KG1 (cell line): Measurements from ENCODE around the gene FRY.

ENCODE experiments used
- DNase-seq: peaks from one replicate; lab custom pipeline; 2025; lab: John Stamatoyannopoulos, UW

Gene FRY

DNA sequence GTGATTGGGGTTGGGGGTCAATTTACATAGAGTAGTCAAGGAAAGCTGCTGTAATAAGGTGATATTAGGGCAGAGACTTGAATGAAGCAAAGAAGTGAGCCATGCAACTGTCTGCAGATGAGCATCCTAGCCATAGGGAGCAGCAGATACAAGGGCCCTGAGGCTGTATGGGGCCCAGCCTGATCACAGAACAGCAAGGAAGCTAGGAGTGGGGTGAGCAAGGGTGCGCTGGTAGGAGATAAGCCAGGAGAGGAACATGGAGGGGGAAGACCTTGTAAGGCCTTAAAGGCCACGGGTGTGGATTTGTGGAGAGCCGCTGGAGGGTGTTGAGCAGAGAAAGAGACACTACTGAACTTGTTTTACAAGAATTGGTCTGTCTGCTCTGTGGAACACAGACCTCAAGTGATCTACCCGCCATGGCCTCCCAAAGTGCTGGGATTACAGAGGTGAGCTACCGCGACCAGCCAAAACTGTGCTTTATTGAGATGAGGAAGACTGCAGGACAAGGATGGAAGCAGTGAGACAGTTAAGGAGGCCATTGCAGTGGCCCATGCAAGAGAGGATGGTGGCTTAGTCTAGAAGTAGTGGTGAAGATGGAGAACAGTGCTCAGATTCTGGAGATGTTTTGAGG, 190.6 kb downstream of the FRY start:
- DNase-seq = no peak

DNA sequence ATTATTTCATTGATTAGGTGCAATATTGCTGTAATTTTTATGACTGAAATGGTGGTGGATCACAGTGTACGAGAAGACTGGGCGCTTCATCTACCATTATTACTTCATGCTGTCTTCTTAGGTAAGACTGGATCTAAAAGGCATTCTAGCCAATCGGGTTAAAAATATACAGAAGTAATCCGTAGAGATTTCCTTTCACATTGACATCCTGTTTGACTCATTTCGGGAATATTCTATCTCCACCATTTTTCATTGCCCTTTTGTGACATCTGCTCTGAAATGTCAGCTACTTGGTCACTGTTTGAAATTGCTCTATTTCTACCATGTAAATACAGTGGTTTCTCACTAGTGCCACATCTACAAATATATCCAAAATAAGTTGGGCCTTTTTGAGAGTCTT, 193.3 kb downstream of the FRY start:
- DNase-seq = no peak

DNA sequence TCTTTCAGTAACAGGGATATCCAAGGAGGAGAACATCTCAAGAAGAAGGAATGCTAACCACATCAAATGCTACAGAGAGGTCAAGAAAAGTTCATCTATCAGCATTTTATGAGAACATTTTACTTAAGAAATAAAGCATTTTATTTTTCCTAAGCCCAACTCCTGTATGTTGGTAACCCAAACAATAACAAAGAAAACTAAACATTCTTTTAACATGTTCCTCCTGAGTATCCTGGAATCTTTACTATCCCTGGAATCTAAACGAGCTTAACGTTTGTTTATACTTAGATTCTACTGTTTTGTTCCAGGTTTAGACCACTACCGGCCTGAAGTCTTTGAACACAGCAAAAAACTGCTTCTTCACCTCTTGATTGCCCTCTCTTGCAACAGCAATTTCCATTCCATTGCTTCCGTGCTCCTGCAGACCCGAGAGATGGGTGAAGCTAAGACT, 193.9 kb downstream of the FRY start:
- DNase-seq = no peak

DNA sequence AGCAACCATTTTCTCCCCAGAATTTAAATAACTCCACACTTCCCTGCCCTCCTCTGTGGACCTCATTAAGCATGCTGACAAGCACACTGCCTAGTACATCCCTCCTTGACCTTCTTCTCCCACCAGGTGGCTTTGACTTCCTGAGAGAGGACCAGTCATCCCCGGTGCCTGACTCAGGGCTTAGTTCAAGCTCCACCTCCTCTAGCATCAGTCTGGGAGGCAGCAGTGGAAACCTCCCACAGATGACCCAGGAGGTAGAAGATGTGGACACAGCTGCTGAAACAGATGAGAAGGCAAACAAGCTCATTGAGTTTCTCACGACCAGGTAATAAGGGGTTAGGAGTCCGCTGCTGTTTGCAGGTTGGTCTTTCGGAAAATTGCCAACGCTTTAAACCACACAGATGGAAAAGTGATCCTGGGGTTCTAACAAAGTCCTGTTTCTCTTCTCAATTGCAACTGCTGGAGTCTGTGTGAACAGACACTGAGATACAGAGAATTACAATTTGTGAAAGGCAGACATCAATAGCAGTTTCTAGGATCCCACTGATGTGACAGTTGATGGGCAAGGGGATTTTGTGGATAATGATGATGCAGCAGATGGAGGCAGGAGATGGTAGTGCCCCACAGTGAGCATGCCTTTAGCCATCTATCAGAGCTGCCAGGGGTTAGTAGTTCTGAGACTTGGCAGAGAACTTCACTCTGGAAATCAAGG, 196.9 kb downstream of the FRY start:
- no peak for DNase-seq

DNA sequence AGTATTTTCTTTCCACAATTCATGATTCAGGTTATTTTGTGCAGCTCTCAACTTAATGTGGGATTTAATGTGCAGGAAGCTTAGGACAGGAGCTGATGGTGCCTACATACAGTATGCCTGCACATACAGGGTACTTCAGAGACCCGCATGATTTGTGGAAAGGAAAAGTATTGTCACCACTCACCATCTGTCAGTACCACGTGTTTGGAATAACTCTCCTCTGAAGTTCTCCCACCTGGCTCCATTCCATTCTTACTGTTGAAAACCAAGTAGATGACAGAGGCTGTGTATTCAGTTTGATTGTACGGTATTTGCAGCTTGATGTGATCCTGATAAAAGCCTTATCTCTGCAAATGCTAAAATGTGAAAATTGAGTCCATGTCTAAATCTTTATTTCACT, 197.9 kb downstream of the FRY start:
- DNase-seq = no peak

DNA sequence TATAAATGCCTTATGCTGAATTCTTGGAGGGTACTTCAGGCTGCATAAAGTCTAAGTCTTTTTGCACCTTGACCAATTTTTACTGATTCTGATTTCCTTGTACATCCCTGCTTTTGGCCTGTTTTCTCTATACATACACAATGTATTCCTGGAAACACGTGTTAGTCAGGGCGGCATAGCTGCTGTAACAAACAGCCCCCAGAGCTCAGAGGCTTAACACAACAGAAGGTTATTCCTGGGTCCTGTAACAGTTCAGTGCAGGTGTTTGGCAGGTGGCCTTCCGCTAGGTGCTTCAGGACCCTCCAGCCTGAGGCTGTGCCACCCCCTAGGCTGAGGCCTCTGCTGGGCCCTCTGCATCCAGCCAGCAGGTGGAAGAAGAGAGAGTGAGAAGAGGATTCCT, 200.7 kb downstream of the FRY start:
- DNase-seq = no peak

DNA sequence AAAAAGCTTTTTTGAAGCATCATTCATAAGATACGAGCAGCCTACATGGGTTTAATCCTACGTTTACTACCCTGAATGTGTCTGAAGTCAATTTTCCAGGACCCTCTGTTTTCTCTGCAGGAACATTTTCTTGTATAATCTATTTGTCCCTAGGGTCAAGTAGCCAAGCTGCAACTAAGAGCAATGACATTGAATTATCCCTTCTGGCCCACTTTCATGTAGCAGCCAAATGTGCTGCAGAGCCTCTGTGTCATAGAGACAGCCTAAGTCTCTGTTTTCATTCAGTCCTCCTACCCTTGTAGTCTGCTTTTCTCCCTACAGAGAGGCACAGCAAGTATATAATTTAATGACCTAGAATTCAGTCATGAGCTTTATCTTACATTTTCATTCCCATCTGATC, 201.5 kb downstream of the FRY start:
- DNase-seq = no peak

DNA sequence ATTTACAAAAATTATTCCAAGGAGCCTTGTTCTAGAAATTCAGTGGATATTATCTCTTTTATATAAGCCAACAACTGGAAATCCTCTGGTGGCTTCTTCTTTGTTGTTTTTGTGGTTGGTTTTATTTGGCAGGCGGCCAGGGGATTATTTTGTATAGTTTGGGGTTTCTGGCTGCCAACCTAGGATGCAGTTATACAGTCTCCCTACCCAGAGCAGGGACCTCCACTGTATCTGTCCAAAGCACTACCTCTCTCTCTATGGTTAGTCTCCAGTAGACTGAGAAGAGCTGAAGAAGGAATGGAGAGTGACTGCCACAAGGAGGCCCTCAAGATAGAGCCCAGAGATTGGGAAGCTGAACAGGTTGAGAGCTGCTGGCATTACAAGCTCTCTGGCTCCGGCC, 203.3 kb downstream of the FRY start:
- no peak for DNase-seq

DNA sequence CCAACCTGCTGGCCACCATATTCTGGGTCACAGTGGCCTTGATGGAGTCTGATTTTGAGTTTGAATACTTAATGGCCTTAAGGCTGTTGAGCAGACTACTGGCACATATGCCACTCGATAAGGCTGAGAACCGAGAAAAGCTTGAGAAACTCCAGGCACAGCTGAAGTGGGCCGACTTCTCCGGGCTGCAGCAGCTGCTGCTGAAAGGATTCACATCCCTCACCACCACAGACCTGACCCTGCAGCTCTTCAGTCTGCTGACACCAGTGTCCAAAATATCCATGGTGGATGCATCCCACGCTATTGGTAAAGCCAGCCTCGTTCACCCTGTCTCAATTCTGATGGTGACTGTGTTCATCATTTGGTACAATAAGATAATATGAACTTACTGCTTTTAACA, 206.1 kb downstream of the FRY start:
- no peak for DNase-seq

DNA sequence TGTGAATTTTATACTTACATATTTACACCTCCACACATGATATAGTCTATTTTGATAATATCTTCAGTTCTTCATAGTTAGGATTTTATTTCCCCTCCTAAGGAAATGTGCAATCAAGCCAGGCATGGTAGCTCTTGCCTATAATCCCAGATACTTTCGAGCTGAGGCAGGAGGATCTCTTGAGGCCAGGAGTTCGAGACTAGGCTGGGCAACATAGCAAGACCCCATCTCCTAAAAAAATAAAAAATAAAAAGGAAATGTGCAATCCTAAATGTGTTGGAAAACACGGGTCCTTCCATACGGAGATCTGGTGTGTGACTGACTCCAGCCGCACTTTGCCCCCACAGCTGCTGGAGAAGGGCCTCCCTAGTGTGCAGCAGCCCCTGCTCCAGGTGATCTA, 212.1 kb downstream of the FRY start:
- DNase-seq = no peak

DNA sequence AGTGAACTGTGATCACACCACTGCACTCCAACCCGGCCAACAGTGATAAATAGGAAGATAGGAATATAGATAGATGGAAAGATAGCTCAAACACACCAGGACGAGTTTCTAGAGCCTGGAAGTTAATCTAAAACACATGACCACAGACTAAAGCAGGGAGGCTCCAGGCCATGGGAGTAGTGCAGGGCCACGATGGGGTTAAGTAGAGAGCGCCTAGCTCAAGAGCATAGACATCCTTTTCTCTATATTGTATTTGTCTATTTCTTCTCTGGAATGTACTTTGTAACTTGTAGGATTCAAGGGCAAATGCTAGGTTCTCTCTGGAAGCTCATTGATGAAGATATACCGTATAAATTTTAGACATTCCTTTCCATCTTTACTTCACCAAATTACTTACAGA, 214.0 kb downstream of the FRY start:
- DNase-seq = no peak

DNA sequence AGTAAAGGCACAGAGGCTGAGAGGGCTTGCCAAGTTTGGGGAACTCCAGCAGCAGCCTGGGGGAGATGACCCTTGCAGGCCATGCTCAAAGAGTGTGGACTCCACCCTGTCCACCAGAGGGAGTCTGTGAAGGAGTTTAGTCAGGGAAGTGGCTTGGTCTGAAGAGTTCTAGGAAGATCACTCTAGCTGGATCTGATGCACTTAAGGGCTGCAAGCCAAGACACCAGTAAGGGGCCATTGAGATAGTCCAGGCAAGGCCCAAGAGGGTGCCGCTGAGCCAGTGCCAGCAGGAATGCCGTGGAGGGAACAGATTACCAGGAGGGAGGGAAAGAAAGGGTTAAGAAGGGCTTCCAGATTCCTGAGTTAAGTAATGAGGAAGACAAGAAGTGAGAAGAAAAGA, 214.9 kb downstream of the FRY start:
- peak; percentile 30 for DNase-seq

DNA sequence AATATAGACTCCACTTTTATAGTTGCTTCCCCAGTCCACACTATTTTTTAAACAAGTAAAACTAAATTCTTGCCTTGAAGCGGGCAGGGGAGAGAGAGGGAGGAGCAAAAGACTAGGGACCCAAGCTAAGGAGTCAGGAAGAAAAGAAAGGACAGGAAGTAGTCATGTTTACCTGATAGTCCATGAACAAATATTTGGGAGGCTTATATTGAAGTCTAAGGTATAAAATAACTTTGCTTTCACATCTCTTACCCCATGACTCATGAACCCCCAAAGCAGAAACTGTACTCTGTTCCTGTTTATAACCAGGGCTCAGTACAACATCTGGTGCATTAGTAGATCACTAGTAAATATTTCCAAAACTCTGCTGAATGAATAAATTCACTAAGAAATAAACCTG, 216.3 kb downstream of the FRY start:
- DNase-seq = no peak

DNA sequence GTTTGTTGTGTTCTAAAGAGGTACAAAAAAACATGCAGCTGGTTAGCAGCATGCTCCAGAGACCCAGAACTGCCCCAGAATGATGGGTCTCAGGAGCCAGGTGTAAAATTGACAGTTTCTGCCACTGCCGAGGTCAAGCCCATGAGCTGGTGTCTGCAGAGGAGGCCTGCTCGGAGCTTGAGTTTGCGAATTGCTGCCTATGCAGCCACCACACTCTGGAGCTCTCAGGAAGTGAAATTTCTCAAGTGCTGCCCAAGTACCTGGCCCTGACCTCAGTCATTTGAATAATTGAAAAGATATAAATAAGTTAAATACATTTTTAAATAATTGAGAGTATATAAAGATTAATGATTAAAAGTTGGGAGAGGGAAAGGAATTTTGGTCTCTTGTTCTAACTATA, 217.2 kb downstream of the FRY start:
- no peak for DNase-seq

DNA sequence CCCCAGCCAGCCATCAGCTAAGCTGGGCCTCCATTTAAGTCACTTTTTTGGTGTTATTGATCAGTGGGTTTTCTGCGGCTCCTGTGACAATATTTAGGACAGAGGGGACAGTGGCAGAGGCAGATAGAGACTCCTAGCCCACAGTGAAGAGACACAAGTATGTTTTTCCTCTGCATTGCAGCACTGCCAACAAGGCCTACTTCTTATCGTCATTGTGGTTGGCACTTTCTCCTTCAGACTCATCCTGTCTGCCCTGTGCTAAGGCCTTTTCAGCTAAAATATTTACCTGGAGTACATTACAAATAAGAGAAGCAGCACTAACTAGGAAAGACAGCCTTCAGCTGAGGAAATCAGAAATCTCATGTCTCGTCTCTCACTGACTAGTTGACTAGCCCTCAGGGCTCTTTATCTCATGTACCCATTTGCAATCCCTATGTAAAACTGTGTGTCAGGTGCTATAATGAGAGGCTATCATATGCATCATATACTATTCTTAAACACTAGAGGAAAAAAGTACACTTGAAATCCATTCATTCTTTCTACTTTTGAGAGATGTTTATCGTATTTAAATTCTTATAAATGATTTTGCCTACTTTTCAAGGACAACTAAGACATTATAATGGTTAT, 221.4 kb downstream of the FRY start:
- no peak for DNase-seq

DNA sequence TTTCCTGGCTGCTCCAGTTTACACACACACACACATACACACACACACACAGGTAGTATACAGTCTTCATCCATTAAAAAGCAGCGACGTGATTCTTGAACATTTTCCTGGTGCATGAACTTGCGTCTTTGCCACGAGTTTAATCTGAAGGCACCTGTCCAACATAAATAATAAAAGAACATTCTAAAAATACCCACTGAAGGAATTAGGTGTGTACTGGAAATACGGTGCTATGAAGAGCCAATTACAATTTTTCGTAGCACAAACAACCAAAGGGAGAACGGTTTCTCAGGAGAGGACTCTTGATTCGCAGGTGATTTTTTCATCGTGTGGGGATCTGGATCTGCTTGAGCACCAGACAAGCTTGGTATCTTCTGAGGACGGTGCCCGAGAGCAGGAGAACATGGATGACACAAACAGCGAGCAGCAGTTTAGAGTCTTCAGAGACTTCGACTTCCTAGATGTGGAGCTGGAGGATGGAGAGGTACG, 222.4 kb downstream of the FRY start:
- no peak for DNase-seq

DNA sequence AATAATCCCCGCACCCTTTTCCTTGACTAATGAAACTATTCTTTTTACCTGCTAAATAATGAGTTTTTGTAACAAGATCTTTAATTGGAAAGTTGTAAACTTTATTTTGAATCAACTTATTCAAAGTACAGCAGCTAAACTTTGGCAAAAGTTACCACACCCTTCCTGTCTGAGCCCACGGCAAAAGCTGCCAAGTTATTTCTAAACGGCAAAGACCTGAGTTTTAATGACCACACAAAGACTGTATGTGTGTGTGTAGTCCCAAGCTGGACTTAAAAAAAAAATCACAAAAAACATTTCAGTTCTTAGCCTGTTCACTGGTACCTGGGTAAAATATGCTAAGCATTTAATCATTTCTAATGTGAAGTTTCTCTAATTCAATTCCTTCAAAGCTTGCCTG, 222.8 kb downstream of the FRY start:
- DNase-seq = no peak

DNA sequence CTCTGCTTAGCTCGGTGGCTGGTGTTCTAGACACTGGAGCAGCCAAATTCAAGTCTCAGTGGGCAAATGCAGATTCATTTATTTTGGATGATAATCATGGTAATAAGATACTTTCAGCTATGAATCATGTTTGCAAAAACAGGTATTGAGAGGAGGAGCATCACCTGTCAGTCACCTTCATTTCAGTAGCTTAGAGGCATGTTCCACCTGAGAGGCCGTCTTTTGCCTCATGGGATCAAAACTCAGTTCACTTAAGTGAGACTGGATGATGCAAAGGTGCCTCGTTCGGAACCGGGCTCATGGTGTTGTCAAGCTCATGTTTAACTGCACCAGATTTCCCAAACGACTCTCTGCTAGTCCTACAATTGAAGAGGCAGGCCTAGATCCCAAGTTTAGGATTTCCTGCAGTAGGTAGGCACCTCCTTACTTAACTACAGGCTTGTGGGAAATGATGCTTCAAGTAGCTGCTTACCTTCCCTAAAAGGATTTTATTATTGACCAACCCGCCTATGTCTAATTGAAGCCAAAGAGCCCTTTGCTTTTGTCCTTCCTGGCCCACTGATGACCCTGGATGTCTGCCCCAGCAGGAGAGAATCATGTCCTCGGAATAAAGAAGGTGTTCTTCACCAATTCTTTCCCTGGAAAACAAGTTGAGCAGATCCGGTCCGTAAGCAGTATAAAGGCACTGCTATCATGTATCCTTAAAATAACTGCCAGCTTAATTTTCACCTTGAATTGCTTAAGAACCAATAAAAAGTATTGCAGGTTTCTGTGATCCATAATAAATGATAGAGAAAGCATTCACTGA, 223.5 kb downstream of the FRY start:
- no peak for DNase-seq

DNA sequence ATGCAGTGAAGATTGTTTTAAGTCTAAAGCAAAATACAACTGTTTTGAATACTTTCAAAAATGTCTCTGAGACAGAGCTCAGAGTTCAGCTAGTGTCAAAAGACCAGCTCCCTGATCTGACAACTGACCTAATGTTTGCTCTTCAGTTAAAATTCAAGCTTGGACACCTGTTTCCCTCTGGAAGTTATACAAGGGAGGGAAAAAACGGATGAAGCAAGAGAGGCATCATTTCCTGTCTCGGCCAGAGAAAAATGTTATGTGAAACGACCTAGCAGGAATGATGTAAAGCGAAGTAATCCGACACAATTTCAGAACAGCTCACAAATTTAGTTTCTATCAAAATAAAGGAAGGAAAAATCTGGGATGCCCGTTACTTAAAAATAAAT, 224.1 kb downstream of the FRY start:
- no peak for DNase-seq

DNA sequence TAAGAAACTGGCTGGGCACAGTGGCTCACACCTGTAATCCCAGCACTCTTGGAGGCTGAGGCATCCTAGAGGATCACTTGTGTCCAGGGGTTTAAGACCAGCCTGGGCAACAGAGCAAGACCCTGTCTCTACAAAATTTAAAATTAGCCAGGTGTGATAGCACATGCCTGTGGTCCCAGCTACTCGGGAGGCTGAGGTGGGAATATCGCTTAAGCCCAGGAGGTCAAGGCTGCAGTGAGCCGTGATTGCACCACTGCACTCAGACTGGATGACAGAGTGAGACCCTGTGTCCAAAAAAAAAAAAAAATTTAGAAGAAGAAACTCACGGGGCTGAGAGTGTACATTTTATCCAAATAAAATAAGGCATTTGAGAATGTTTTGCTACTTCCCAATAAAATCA, 224.7 kb downstream of the FRY start:
- DNase-seq = no peak

DNA sequence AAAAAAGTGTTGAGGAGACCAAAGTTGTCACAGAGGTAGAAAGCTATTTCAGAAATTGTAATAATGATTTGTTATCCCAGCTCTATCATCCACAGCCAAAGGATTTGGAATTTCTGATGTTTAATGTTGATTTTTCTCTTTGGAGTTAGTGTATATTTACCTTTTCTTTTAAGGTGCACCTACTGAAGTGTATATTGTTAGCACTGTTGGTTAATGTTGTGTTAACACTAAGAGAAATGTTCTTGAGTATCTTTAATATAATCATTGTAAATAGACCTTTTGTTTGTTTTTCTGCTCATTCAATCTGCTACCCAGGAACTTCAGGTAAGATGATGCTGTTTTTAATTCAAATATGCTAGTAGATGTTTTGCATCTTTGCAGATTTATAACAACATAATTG, 226.1 kb downstream of the FRY start:
- DNase-seq = no peak

DNA sequence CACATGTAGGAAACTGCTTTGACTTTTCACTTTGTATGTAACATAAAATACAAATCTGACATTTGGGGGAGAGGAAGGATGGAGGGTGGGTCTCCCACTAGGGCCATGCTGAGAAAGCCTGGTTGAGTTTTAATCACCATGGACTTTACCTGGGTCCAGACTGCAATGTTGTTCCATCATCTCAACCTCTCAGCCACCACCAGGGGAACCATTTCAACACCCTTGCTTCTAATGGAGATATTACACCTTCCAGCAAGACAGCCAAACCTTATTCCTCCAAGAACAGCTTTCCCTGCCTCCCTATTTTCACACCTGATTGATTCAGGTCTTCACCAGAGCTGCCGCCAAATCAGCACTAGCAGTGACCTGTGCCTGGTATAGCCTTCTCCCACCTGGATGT, 227.5 kb downstream of the FRY start:
- DNase-seq = no peak

DNA sequence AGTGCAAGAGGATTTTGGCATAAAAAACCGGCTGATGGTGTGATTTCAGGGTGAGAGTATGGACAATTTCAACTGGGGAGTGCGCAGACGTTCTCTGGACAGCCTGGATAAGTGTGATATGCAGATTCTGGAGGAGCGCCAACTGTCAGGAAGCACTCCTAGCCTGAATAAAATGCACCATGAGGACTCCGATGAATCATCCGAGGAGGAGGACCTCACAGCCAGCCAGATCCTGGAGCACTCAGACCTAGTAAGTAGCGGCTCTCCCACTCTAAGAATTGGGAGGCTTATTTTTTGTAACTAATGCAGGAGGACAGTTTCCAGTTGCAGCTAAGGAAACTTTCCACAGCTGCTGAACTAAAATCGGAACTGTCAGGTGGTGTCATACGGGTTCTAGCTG, 230.0 kb downstream of the FRY start:
- DNase-seq = no peak
